GM12878 (cell line): ENCODE measurements around the gene AXL. TPM values are rescaled to one million over a fixed set of nuclear protein-coding genes. Genes with fewer than 3 reads are reported as not detected.

Experiments
- ATAC-seq: fragments of 200-7000 bp; cut with Tn5 transposase; 3 replicates; pipeline ENCODE4 v1.9.1; 2020; ENCODE audit warnings: mild to moderate bottlenecking, moderate library complexity
- BruUV-seq: library from RNA; stranded (reverse); fragments of 400-500 nt; replicated peaks from 2 replicates; lab custom pipeline; 2021; lab: Mats Ljungman, UMichigan
- CTCF ChIA-PET: fragments of 300-600 bp; sonication (Branson Sonifier 250); formaldehyde crosslinking; extraction: SDS; loops from one replicate; lab custom pipeline; 2021; ENCODE audit warnings: inconsistent platforms; lab: Yijun Ruan, JAX
- POLR2A ChIA-PET: fragments of 350-600 bp; formaldehyde crosslinking; extraction: SDS; loops from one replicate; lab custom pipeline; 2021; ENCODE audit warnings: inconsistent platforms; lab: Charles Lee
- RAD21 ChIA-PET: fragments of 300-600 bp; sonication (Branson Sonifier 250); formaldehyde crosslinking; loops from one replicate; lab custom pipeline; 2023; ENCODE audit warnings: antibody characterized with exemption; ENCODE audit not compliant: unreplicated experiment; lab: Charles Lee
- SMC1A ChIA-PET: fragments of 300-600 bp; sonication (Branson Sonifier 250); formaldehyde crosslinking; loops from one replicate; lab custom pipeline; 2023; ENCODE audit not compliant: unreplicated experiment, uncharacterized antibody; lab: Charles Lee
- DNase-seq: peaks from one replicate; pipeline ENCODE4 v3.0.0-alpha.2; 2011; ENCODE audit warnings: low read depth, low spot score
- FAIRE-seq: peaks from 3 replicates; lab custom pipeline; 2011; peaks lifted over from hg19 to GRCh38; lab: Jason Lieb, UNC
- H2AFZ ChIP-seq: 2 replicates; pipeline ENCODE4 v1.6.0; 2011; ENCODE audit warnings: low read depth, low read length, control low read depth; ENCODE audit not compliant: control insufficient read depth
- H3K27ac ChIP-seq: 2 replicates; pipeline ENCODE4 v1.5.1; 2011; ENCODE audit warnings: control low read depth; ENCODE audit not compliant: control insufficient read depth, insufficient read depth
- H3K27me3 ChIP-seq, 2 experiments: replicated peaks in 1 of 2; 2 replicates each; pipeline versions ENCODE4 v1.6.0 to v1.6.1; 2011; ENCODE audit warnings: low read length in 1 of 2; ENCODE audit not compliant: control insufficient read depth in 2 of 2, insufficient read depth in 2 of 2
- H3K36me3 ChIP-seq, 2 experiments: 2 replicates each; pipeline ENCODE4 v1.5.1; 2011; ENCODE audit warnings: low read length in 1 of 2; ENCODE audit not compliant: control insufficient read depth in 2 of 2, insufficient read depth in 2 of 2
- H3K4me1 ChIP-seq: 2 replicates; pipeline ENCODE4 v1.6.1; 2011; ENCODE audit warnings: mild to moderate bottlenecking, low read length, moderate library complexity, mixed read lengths; ENCODE audit not compliant: control insufficient read depth, insufficient read depth
- H3K4me2 ChIP-seq: 2 replicates; pipeline ENCODE4 v1.6.0; 2011; ENCODE audit warnings: control low read depth; ENCODE audit not compliant: control insufficient read depth, insufficient read depth
- H3K4me3 ChIP-seq: fragments of 200-600 bp; sonication (generic); 2 replicates; pipeline ENCODE4 v1.5.1; 2016
- H3K79me2 ChIP-seq: 2 replicates; pipeline ENCODE4 v1.6.0; 2011; ENCODE audit warnings: low read length; ENCODE audit not compliant: control insufficient read depth, insufficient read depth
- H3K9ac ChIP-seq: 2 replicates; pipeline ENCODE4 v1.8.0; 2011; ENCODE audit warnings: low read length, control low read depth, mixed read lengths; ENCODE audit not compliant: control insufficient read depth, insufficient read depth
- H3K9me3 ChIP-seq: replicated peaks from 3 replicates; pipeline ENCODE4 v1.5.1; 2011; ENCODE audit warnings: mild to moderate bottlenecking, low read length; ENCODE audit not compliant: control insufficient read depth, insufficient read depth
- H4K20me1 ChIP-seq: 2 replicates; pipeline ENCODE4 v1.6.0; 2011; ENCODE audit not compliant: control insufficient read depth, insufficient read depth
- CBX5 ChIP-seq: sonication (generic); IDR thresholded peaks from 2 replicates; pipeline ENCODE4 v1.6.1; 2016; ENCODE audit warnings: low read depth, moderate library complexity, mild to moderate bottlenecking, inconsistent platforms
- NFIC ChIP-seq: IDR thresholded peaks from 2 replicates; pipeline ENCODE4 v1.6.1; 2012; ENCODE audit warnings: low read depth, mild to moderate bottlenecking, inconsistent platforms, low read length, moderate library complexity
- NR2F1 ChIP-seq: fragments of 450-650 bp; conservative IDR thresholded peaks from 2 replicates; pipeline ENCODE4 v1.6.1; 2017; ENCODE audit warnings: mild to moderate bottlenecking
- PAX8 ChIP-seq: fragments of 450-650 bp; IDR thresholded peaks from 2 replicates; pipeline ENCODE4 v1.6.1; 2017; ENCODE audit warnings: mild to moderate bottlenecking, moderate library complexity
- PML ChIP-seq: IDR thresholded peaks from 2 replicates; pipeline ENCODE4 v1.6.1; 2012; ENCODE audit warnings: low read length, inconsistent platforms
- PRDM15 ChIP-seq: fragments of 450-650 bp; formaldehyde crosslinking; IDR thresholded peaks from 2 replicates; pipeline ENCODE4 v1.4.0; 2020; ENCODE audit warnings: mild to moderate bottlenecking, moderate library complexity
- RAD51 ChIP-seq: fragments of 450-650 bp; IDR thresholded peaks from 2 replicates; pipeline ENCODE4 v1.6.1; 2016; ENCODE audit warnings: moderate library complexity, mild to moderate bottlenecking, inconsistent platforms
- RBBP5 ChIP-seq: fragments of 200-600 bp; sonication (generic); conservative IDR thresholded peaks from 2 replicates; pipeline ENCODE4 v1.6.1; 2016
- SPI1 ChIP-seq: IDR thresholded peaks from 2 replicates; pipeline ENCODE4 v1.6.1; 2011; ENCODE audit warnings: low read depth, mild to moderate bottlenecking, low read length, moderate library complexity, borderline replicate concordance; ENCODE audit not compliant: insufficient read depth
- USF2 ChIP-seq: IDR thresholded peaks from 2 replicates; pipeline ENCODE4 v1.6.1; 2011; ENCODE audit warnings: low read depth, low read length, improper control_type of control experiment, borderline replicate concordance
- ZNF622 ChIP-seq: fragments of 450-650 bp; IDR thresholded peaks from 2 replicates; pipeline ENCODE4 v1.6.1; 2017; ENCODE audit warnings: mild to moderate bottlenecking, inconsistent platforms
- WGBS: methylation state at CpG from one replicate; pipeline ENCODE4 v1.1.6; 2016; ENCODE audit warnings: low lambda C conversion rate; ENCODE audit not compliant: insufficient replicate concordance, insufficient coverage; ENCODE audit errors: missing lambda C conversion rate; 5-methylcytosine and 5-hydroxymethylcytosine counted together
- in situ Hi-C: fragments of 300-500 bp; cut with MboI; formaldehyde crosslinking; loops from 9 replicates; pipeline ENCODE4 v1.14.3; 2018; ENCODE audit warnings: mixed read lengths
- intact Hi-C: fragments of 100-400 bp; cut with micrococcal nuclease; formaldehyde crosslinking; loops from one replicate; pipeline ENCODE4 v1.14.2; 2022; ENCODE audit not compliant: unreplicated experiment
- polyA plus RNA-seq, 11 experiments: library from polyadenylated mRNA; depleted of rRNA in 4 of 11; unstranded in 6 of 11; stranded (reverse) in 5 of 11; fragments of >200 nt; fragmentation: Nextera tagmentation in 4 of 11; fragmentation: Illumina TruSeq in 1 of 11; extraction: Ambion mirVana in 4 of 11; extraction: Trizol in 1 of 11; gene quantifications; 1 replicate in 1 of 11; 2 replicates in 10 of 11; pipeline versions ENCODE4 v1.2.1 to v1.2.3, GENCODE V29; 2011 to 2016; ENCODE audit warnings: inconsistent platforms in 2 of 11, missing spikeins in 2 of 11, low read depth in 1 of 11
- total RNA-seq, 4 experiments: library from RNA; depleted of rRNA in 3 of 4; stranded (reverse); fragments of >200 nt in 3 of 4; fragmentation: Illumina TruSeq in 1 of 4; extraction: Trizol in 1 of 4; gene quantifications; 2 replicates each; pipeline versions ENCODE4 v1.2.1 to v1.2.3, GENCODE V29; 2013 to 2021

AXL gene
- total and polyA plus RNA-seq, 10 of the 15 experiments (the other 5 are each of a cell fraction or from before 2014, with no cell fraction given): under 0.01 to 0.33 (median 0.07) TPM; not detected in 4

GRCh38 chr19:41232686-41233085 is 13.7 kb downstream of the AXL start (continued):
- no peak for TF ChIP-seq USF2
- no peak for TF ChIP-seq CBX5
- no peak for TF ChIP-seq NFIC
- no peak for TF ChIP-seq PRDM15 (CRISPR knock-in tag)
- no peak for TF ChIP-seq RBBP5
- no peak for TF ChIP-seq PAX8
- TF ChIP-seq ZNF622: no peak
- no peak for TF ChIP-seq RAD51

GRCh38 chr19:41233748-41234240 is 14.8 kb downstream of the AXL start:
- intact Hi-C loops: no loop called here
- RAD21 ChIA-PET: no interaction called here
- Histone ChIP-seq H2AFZ (no peak overlapping the region), H4K20me1 (no peaks in the 10 kb centered on the region), H3K79me2 (no peaks in the 10 kb centered on the region), H3K36me3 (no peaks in the 10 kb centered on the region), H3K27ac (no peak overlapping the region), H3K4me3 (no peak overlapping the region), H3K4me2 (no peak overlapping the region), H3K9me3 (no peaks in the 10 kb centered on the region), H3K27me3 (no peaks in the 10 kb centered on the region), H3K4me1 (no peaks in the 10 kb centered on the region), H3K9ac (no peak overlapping the region)
- ATAC-seq: no peak
- FAIRE-seq: no peak
- in situ Hi-C loops: no loop called here
- CTCF ChIA-PET: interaction anchor here (0.7 kb wide), 1 partner anchor 111 kb away, joined by 3 read pairs; no protein-coding TSS in a partner anchor
- SMC1A ChIA-PET: no interaction called here
- no TSS peak for BruUV-seq
- no peak for DNase-seq
- WGBS: 11% methylated on average over 4 of the region's 4 CpGs
- TF ChIP-seq NR2F1 (no peak), PML (no peak), SPI1 (peak; percentile 52; the same call in 1 of the 2 replicates)
- POLR2A ChIA-PET: no interaction called here
